Memory B cell (primary cell): Measurements from ENCODE around the gene SERPINA4.

ENCODE experiments used
- ATAC-seq: fragments of 150-1000 bp; cut with Tn5 transposase; 2 replicates; pipeline ENCODE4 v1.10.0; 2021; ENCODE audit warnings: low read depth, mild to moderate bottlenecking, moderate library complexity
- DNase-seq, 2 donors: peaks; one replicate each; pipeline ENCODE4 v3.0.0; 2022; ENCODE audit warnings: low spot score in 2 of 2
- H3K27ac Mint-ChIP-seq: one replicate; pipeline ENCODE4 v1.8.0; 2022; ENCODE audit warnings: mild to moderate bottlenecking, moderate library complexity, mixed read lengths
- H3K27me3 Mint-ChIP-seq: one replicate; pipeline ENCODE4 v1.8.0; 2022; ENCODE audit warnings: mixed read lengths
- H3K36me3 Mint-ChIP-seq: one replicate; pipeline ENCODE4 v1.8.0; 2022; ENCODE audit warnings: mild to moderate bottlenecking, mixed read lengths
- H3K4me1 Mint-ChIP-seq: one replicate; pipeline ENCODE4 v1.8.0; 2022; ENCODE audit warnings: mixed read lengths
- H3K4me3 Mint-ChIP-seq: one replicate; pipeline ENCODE4 v1.8.0; 2022; ENCODE audit warnings: mild to moderate bottlenecking, moderate library complexity, mixed read lengths
- H3K9me3 Mint-ChIP-seq: one replicate; pipeline ENCODE4 v1.8.0; 2022; ENCODE audit warnings: mixed read lengths

SERPINA4 gene

DNA sequence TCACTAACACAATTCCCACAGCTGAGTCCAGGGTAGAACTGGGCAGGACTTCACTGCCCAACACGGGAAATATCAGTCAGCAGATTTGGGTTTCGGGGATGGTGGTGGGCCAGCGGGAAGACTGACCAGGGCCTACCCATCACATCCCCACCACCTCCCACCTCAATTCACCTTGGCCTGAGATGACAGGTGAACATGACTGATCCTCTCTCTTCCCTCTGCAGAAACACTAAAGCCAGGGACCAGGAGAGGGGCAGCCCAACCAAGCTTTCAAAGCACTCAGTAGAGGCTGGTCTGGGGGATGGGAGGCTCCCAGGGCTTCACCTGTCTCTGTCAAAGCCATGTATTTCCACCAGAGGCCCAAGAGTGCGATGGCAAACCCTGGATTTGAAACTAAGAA lies 22.3 kb downstream of the SERPINA4 start:
- Mint-ChIP-seq H3K27me3 (peaks cover 2% of the 10 kb centered on the region), H3K36me3 (no peaks in the 10 kb centered on the region), H3K4me1 (no peaks in the 10 kb centered on the region), H3K27ac (no peak overlapping the region), H3K4me3 (no peak overlapping the region), H3K9me3 (no peaks in the 10 kb centered on the region)
- no peak for ATAC-seq
- DNase-seq, result no peak

DNA sequence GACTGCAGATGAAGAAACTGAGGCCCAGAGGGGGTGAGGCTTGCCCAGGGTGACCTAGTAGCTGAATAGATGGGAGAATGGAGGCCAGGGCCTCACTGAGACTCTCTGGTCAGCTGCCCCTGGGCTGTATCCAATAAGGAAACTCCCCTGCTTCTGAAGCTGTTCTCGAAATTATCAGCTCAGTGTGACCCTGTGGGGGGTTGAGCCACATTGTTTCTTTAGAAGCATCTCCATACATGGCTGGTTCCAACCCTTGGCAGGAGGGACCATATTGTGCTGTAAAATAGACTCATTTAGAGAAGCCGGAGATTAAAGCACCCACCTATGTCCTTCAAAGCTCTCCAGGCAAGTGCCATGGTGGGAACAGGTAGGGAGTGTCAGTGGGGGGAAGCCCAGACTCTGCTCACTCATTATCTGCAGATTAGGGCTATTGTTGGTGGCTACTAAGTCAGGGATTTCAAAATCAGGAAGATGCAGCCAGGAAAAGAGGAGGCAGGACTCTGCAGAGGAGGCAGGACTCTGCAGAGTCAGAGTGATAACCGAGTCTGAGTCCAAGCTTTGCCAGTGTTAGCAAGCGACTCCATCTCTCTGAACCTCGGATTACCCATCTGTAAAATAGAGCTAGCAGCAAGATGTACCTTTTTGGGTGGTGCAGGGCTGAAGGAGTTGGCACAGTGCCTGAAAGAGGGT lies 23.5 kb downstream of the SERPINA4 start:
- no peaks in the 10 kb centered on the region for H3K9me3 Mint-ChIP-seq
- H3K4me3 Mint-ChIP-seq, result no peak overlapping the region
- no peak for DNase-seq
- H3K27ac Mint-ChIP-seq, result no peak overlapping the region
- no peak for ATAC-seq
- H3K27me3 Mint-ChIP-seq, result peaks cover 2% of the 10 kb centered on the region
- H3K36me3 Mint-ChIP-seq, result no peaks in the 10 kb centered on the region
- no peaks in the 10 kb centered on the region for H3K4me1 Mint-ChIP-seq

DNA sequence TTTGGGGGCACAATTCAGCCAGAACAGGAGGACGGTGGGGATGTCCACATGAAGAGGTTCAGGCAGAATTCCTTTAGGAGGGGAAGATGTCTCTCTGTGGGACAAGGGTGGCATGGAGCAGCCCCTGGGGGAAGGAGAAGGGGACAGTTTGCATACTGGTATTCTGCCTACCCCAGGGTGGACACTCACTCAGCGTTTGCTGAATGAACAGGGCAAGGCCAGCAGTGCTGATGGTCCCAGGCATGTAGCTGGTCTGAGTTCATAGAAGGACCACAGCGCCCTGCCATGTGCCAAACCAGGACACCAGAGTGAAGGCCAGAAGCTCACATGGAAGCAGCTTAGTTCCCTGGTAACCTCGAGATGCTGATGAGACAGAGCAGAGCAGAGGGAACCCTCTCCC lies 25.4 kb downstream of the SERPINA4 start:
- Mint-ChIP-seq H3K4me1 (no peaks in the 10 kb centered on the region), H3K4me3 (no peak overlapping the region), H3K27ac (no peak overlapping the region), H3K36me3 (no peaks in the 10 kb centered on the region), H3K9me3 (peaks cover 8% of the 10 kb centered on the region), H3K27me3 (peaks cover 2% of the 10 kb centered on the region)
- DNase-seq (no peak), ATAC-seq (no peak)

DNA sequence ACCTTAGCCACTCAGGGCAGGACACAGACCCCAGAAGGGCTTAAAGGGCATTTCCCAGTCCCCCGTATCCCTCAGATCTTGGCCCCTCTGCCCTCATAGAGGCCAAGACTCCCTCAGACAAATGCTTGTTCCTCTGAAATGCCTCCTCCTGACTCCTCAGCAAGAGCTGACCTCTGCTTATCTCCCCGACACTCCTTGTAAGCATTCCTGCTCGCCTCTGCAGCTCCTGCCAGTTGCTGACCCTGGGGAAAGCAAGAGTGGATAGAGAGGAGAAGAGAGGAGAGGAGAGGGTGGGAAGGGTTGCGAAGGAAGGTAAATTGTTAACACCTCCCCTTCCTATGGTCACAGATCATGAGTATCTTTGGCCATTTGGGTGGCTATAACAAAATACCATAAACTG lies 27.1 kb downstream of the SERPINA4 start:
- Mint-ChIP-seq H3K27me3 (peaks cover 2% of the 10 kb centered on the region), H3K9me3 (peaks cover 8% of the 10 kb centered on the region)

DNA sequence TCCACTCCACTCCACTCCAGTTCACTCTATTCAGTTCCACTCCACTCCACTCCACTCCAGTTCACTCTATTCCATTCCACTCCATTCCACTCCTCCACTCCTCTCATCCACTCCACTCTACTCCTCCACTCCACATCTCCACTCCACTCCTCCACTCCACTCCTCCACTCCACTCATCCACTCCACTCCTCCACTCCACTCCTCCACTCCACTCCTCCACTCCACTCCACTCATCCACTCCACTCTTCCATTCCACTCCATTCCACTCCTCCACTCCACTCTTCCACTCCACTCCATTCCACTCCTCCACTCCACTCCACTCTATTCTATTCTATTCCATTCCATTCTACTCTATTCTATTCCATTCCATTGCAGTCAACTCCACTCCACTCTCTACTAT lies 29.8 kb downstream of the SERPINA4 start:
- ATAC-seq, result no peak
- peaks cover 2% of the 10 kb centered on the region for H3K27me3 Mint-ChIP-seq
- H3K27ac Mint-ChIP-seq, result no peak overlapping the region
- no peak overlapping the region for H3K4me3 Mint-ChIP-seq
- no peaks in the 10 kb centered on the region for H3K36me3 Mint-ChIP-seq
- H3K4me1 Mint-ChIP-seq, result no peaks in the 10 kb centered on the region
- peaks cover 8% of the 10 kb centered on the region for H3K9me3 Mint-ChIP-seq
- no peak for DNase-seq

More for the DNA sequence above, 27.1 kb downstream of the SERPINA4 start:
- no peak for ATAC-seq
- no peak overlapping the region for H3K27ac Mint-ChIP-seq
- no peaks in the 10 kb centered on the region for H3K4me1 Mint-ChIP-seq
- DNase-seq, result no peak
- H3K36me3 Mint-ChIP-seq, result no peaks in the 10 kb centered on the region
- no peak overlapping the region for H3K4me3 Mint-ChIP-seq

DNA sequence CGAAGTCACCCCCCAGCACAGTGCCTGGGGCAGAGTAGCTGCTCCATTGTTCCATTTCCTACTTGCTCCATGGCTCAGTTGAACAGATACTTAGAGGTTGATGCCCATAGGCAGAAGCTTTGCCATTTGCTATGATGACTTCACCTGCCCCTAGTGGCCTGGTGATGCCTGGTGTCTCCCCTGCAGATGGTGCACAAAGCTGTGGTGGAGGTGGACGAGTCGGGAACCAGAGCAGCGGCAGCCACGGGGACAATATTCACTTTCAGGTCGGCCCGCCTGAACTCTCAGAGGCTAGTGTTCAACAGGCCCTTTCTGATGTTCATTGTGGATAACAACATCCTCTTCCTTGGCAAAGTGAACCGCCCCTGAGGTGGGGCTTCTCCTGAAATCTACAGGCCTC lies 30.6 kb downstream of the SERPINA4 start:
- H3K27ac Mint-ChIP-seq, result no peak overlapping the region
- H3K4me3 Mint-ChIP-seq, result no peak overlapping the region
- DNase-seq (no peak), ATAC-seq (no peak)
- no peaks in the 10 kb centered on the region for H3K4me1 Mint-ChIP-seq
- H3K9me3 Mint-ChIP-seq, result peaks cover 8% of the 10 kb centered on the region
- no peaks in the 10 kb centered on the region for H3K36me3 Mint-ChIP-seq
- peaks cover 2% of the 10 kb centered on the region for H3K27me3 Mint-ChIP-seq

DNA sequence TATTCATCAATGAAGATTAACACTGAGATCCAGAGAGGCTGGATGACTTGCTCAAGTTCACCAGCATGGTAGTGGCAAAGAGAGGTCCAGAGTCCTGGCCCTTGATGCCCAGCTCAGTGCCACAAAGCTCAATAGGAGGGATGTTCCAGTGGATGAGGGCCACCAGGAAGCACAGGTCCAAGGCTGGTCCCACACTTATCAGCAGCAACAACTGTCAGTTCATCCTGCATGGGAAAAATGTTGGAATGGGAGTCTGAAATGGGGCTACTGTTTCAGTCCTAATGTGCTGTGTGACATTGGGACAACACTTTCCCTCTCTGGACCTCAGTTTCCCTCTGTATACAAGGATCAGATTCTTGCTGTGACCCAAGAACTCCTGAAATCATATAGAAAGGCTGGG lies 31.2 kb downstream of the SERPINA4 start:
- no peak overlapping the region for H3K4me3 Mint-ChIP-seq
- peaks cover 8% of the 10 kb centered on the region for H3K9me3 Mint-ChIP-seq
- H3K27ac Mint-ChIP-seq, result no peak overlapping the region
- DNase-seq (no peak), ATAC-seq (no peak)
- H3K36me3 Mint-ChIP-seq, result no peaks in the 10 kb centered on the region
- no peaks in the 10 kb centered on the region for H3K27me3 Mint-ChIP-seq
- no peaks in the 10 kb centered on the region for H3K4me1 Mint-ChIP-seq

DNA sequence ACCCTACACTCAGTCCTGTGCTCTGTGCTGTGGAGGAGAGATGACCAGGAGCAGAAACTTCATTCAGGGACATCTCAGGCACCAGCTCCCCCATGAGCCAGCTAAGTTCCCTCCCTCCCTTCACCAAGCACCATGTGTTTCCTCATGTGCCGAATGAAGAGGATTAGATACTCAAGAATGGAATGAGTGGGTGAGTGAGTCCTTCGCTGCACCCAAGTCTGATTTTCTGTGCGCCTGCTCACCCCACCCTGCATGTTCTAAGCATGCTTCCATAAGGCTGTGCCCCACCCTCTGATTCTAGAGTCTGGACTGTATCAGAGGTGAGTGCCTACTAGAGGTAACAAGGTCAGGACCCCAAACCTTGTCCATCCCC lies 32.1 kb downstream of the SERPINA4 start:
- Mint-ChIP-seq H3K4me1 (no peaks in the 10 kb centered on the region), H3K36me3 (no peaks in the 10 kb centered on the region), H3K27ac (no peak overlapping the region), H3K27me3 (no peaks in the 10 kb centered on the region), H3K4me3 (no peak overlapping the region), H3K9me3 (peaks cover 8% of the 10 kb centered on the region)
- DNase-seq, result no peak
- ATAC-seq, result no peak

DNA sequence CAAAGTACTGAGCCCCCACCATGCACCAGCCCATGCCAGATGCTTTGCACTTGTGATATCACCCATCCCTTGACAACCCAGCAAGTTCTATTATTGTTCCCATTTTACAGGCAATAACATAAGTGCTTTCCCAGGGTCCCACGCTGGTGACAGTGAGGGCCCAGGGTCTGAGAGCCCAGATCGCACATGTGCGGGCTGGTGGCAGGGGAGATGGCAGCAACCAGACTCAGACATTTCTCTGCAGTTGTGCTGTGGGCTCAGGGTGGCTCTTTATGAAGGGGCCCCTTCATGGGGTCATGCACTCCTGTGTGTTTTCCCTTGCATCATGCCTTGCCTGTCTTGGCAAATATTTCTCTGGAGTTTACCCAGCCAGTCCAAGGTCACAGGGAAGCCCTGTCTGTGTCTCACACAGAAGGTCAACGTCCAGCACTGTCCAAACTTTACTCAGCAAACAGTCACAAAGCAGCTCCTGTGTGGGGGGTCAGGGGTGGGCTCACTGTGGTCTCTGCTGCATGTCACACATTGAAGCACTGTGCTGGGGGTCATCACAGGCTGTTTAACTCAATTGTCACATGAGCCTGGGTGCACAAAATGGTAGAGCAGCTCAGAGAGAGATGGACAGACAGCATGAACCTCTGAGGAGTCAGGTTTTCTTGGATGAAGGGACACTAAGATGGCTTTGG lies 32.6 kb downstream of the SERPINA4 start:
- Mint-ChIP-seq H3K36me3 (no peaks in the 10 kb centered on the region), H3K27me3 (no peaks in the 10 kb centered on the region), H3K4me3 (no peak overlapping the region), H3K4me1 (no peaks in the 10 kb centered on the region), H3K27ac (no peak overlapping the region), H3K9me3 (peaks cover 8% of the 10 kb centered on the region)
- DNase-seq (no peak), ATAC-seq (no peak)

DNA sequence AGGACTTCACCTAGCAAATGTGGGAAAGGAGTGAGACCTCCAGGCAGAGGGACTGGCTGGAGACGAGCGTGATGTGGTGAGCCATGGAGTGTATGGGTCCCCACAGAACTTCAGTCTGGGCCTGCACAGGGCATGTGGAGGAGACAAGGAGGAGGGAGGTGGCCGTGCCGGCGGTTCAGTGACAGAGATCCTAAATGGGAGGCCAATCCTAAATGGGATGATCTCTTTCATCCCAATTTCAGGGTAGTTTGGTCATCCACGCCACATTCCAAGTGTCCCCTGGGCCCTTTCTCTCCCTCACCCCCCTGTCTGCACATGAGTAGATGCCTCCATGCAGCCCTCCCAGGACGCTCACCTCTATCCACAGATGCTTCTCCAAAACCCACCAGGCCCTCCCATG lies 33.2 kb downstream of the SERPINA4 start:
- H3K9me3 Mint-ChIP-seq, result peaks cover 8% of the 10 kb centered on the region
- no peak overlapping the region for H3K4me3 Mint-ChIP-seq
- ATAC-seq (no peak), DNase-seq (no peak)
- H3K4me1 Mint-ChIP-seq, result no peaks in the 10 kb centered on the region
- no peak overlapping the region for H3K27ac Mint-ChIP-seq
- H3K36me3 Mint-ChIP-seq, result no peaks in the 10 kb centered on the region
- H3K27me3 Mint-ChIP-seq, result no peaks in the 10 kb centered on the region

DNA sequence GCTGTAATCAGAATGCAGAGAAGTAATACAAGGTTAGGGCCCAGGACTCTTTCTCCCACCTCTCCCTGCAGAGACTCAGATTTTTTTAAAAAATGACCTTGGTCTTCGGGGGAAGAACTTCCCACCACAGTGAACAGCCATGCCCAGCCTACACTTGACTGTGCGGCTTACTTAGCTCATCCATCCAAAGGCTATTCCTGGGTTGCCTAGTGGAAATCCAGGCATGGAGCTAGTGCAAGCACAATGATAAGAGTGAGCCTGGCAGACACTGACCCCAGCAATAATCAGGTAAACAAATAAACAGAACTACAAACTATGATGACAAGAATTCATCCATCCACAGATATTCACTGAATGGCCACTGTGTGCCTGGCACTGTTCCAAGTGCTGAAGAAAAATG lies 34.7 kb downstream of the SERPINA4 start:
- ATAC-seq, result no peak
- no peaks in the 10 kb centered on the region for H3K36me3 Mint-ChIP-seq
- H3K27ac Mint-ChIP-seq, result no peak overlapping the region

DNA sequence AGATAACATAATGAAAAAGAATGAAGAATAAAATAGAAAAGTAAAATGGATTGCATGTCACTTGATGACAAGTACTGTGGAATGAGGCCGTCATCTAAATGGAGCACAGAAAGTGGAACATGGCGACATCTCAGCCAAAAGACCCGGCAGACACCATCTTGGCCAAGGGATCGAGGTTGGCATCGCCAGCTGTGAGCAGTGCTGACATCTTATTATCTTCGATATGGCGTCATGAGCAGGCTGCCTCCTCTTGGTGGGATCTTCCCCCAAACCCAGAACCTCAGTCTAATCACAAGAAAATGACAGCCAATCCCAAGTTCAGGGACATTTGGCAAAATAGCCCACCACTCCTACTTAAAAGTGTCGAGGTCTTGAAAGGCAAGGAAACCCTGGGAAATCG lies 35.1 kb downstream of the SERPINA4 start:
- no peak overlapping the region for H3K27ac Mint-ChIP-seq
- no peak overlapping the region for H3K4me3 Mint-ChIP-seq
- no peak for ATAC-seq
- no peaks in the 10 kb centered on the region for H3K4me1 Mint-ChIP-seq
- no peak for DNase-seq
- peaks cover 5% of the 10 kb centered on the region for H3K9me3 Mint-ChIP-seq
- no peaks in the 10 kb centered on the region for H3K36me3 Mint-ChIP-seq
- H3K27me3 Mint-ChIP-seq, result peaks cover 3% of the 10 kb centered on the region

More for the DNA sequence above, 34.7 kb downstream of the SERPINA4 start:
- Mint-ChIP-seq H3K4me3 (no peak overlapping the region), H3K4me1 (no peaks in the 10 kb centered on the region), H3K9me3 (peaks cover 8% of the 10 kb centered on the region), H3K27me3 (peaks cover under 1% of the 10 kb centered on the region)
- DNase-seq, result no peak

DNA sequence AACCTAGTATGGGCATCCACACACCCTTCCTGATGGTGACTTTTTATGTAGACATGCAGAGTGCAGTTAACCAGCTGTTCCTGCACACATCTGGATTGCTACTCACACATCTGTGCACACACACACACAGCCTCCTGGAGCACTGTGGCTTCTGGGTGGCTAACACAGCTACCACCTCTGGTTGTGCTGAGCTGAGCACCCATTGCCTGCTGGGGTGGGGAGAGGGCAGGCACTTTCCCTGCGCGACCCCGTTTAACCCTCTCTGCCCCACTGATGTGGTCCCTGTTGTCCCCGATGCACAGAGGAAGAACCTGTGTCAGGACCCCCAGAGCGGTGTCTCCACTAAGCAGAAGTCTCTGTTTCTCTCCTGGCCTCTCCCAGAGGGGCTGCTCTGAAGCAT lies 36.5 kb downstream of the SERPINA4 start:
- Mint-ChIP-seq H3K4me1 (no peaks in the 10 kb centered on the region), H3K36me3 (no peaks in the 10 kb centered on the region), H3K27ac (no peak overlapping the region), H3K9me3 (peaks cover 3% of the 10 kb centered on the region), H3K4me3 (no peak overlapping the region), H3K27me3 (peaks cover 3% of the 10 kb centered on the region)
- ATAC-seq (no peak), DNase-seq (no peak)

DNA sequence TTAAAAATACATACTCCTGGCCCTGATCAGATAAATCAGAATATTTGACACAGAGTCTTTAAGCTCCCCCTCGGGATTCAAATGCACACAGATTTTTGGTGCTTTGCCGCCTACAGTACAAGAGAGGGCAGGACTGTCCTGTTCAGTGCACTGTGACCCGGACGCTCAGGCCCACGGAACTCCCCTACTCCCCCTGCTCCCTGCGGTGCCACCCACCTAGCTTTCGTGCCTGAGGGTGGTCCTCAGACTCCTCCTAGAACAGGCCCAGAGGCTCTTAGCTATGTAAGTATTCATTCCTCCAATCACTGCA lies 37.2 kb downstream of the SERPINA4 start:
- H3K9me3 Mint-ChIP-seq, result peaks cover 3% of the 10 kb centered on the region
- no peaks in the 10 kb centered on the region for H3K4me1 Mint-ChIP-seq
- no peak overlapping the region for H3K4me3 Mint-ChIP-seq
- H3K27ac Mint-ChIP-seq, result no peak overlapping the region
- ATAC-seq (no peak), DNase-seq (no peak)
- peaks cover 3% of the 10 kb centered on the region for H3K27me3 Mint-ChIP-seq
- no peaks in the 10 kb centered on the region for H3K36me3 Mint-ChIP-seq
